SK-N-SH (cell line): ENCODE data around the gene KCNC3. TPM values are rescaled to one million over a fixed set of nuclear protein-coding genes. Genes with fewer than 3 reads are reported as not detected.

Experiments used
- CTCF ChIA-PET: fragments of 300-600, 350-600 bp; formaldehyde crosslinking; extraction: SDS; loops from one replicate; lab custom pipeline; 2021; lab: Yijun Ruan, JAX
- POLR2A ChIA-PET: fragments of 350-600 bp; sonication (Branson Sonifier 250); formaldehyde crosslinking; extraction: SDS; loops from one replicate; lab custom pipeline; 2020; ENCODE audit warnings: antibody characterized with exemption, inconsistent platforms; lab: Yijun Ruan, JAX
- DNase-seq: peaks from one replicate; pipeline ENCODE4 v3.0.0; 2012
- H2AFZ ChIP-seq: fragments of 200-600 bp; sonication (generic); 2 replicates; pipeline ENCODE4 v1.8.1; 2016; ENCODE audit warnings: antibody characterized with exemption, mild to moderate bottlenecking, low read depth
- H3F3A ChIP-seq: fragments of 200-600 bp; sonication (generic); replicated peaks from 2 replicates; pipeline ENCODE3; 2016; ENCODE audit warnings: antibody characterized with exemption, mild to moderate bottlenecking; ENCODE audit not compliant: insufficient read depth
- H3K27ac ChIP-seq, 2 experiments: fragments of 200-500 bp in 1 of 2; fragments of 200-600 bp in 1 of 2; sonication (Bioruptor generic) in 1 of 2; sonication (generic), shearing (Covaris generic) in 1 of 2; 2 replicates each; pipeline versions ENCODE4 v1.5.1 to v1.6.1; 2014 to 2016; ENCODE audit warnings: low read depth in 2 of 2, inconsistent platforms in 1 of 2, low read length in 1 of 2, mild to moderate bottlenecking in 1 of 2, mixed read lengths in 1 of 2
- H3K27me3 ChIP-seq: fragments of 200-600 bp; sonication (generic), shearing (Covaris generic); 2 replicates; pipeline ENCODE4 v1.6.1; 2016; ENCODE audit warnings: mixed run types; ENCODE audit not compliant: insufficient read depth
- H3K36me3 ChIP-seq, 2 experiments: fragments of 200-500 bp in 1 of 2; fragments of 200-600 bp in 1 of 2; sonication (Bioruptor generic) in 1 of 2; sonication (generic) in 1 of 2; replicated peaks in 1 of 2; 2 replicates each; pipeline versions ENCODE3 to v1.5.1; 2014 to 2016; ENCODE audit warnings: low read length in 1 of 2, mild to moderate bottlenecking in 1 of 2; ENCODE audit not compliant: insufficient read depth in 2 of 2, control insufficient read depth in 1 of 2
- H3K4me1 ChIP-seq, 2 experiments: fragments of 200-500 bp in 1 of 2; fragments of 200-600 bp in 1 of 2; sonication (Bioruptor generic) in 1 of 2; sonication (generic), shearing (Covaris generic) in 1 of 2; 2 replicates each; pipeline versions ENCODE4 v1.5.1 to v1.6.1; 2014 to 2016; ENCODE audit warnings: low read depth in 1 of 2, low read length in 1 of 2, mixed run types in 1 of 2; ENCODE audit not compliant: insufficient read depth in 2 of 2, control insufficient read depth in 1 of 2
- H3K4me2 ChIP-seq: fragments of 200-600 bp; sonication (generic), shearing (Covaris generic); 2 replicates; pipeline ENCODE4 v1.6.1; 2017; ENCODE audit warnings: mixed run types
- H3K4me3 ChIP-seq, 2 experiments: fragments of 200-500 bp in 1 of 2; fragments of 200-600 bp in 1 of 2; sonication (Bioruptor generic) in 1 of 2; sonication (generic), shearing (Covaris generic) in 1 of 2; 2 replicates each; pipeline versions ENCODE4 v1.5.1 to v1.8.1; 2014 to 2016; ENCODE audit warnings: low read depth in 2 of 2, inconsistent platforms in 1 of 2, low read length in 1 of 2, mild to moderate bottlenecking in 1 of 2, mixed read lengths in 1 of 2, moderate library complexity in 1 of 2
- H3K79me2 ChIP-seq: fragments of 200-600 bp; sonication (generic); 2 replicates; pipeline ENCODE4 v1.8.1; 2017; ENCODE audit warnings: mild to moderate bottlenecking; ENCODE audit not compliant: insufficient read depth
- H3K9ac ChIP-seq: fragments of 200-600 bp; sonication (generic); 2 replicates; pipeline ENCODE4 v1.6.1; 2017; ENCODE audit warnings: mixed run types
- H3K9me2 ChIP-seq: fragments of 200-600 bp; sonication (generic); 2 replicates; pipeline ENCODE4 v1.6.1; 2017; ENCODE audit warnings: mixed run types
- H3K9me3 ChIP-seq: fragments of 200-600 bp; sonication (generic); 2 replicates; pipeline ENCODE4 v1.6.1; 2017; ENCODE audit warnings: mixed run types, mild to moderate bottlenecking, moderate library complexity
- H4K20me1 ChIP-seq: fragments of 200-600 bp; sonication (generic); 2 replicates; pipeline ENCODE4 v1.6.1; 2017; ENCODE audit warnings: mild to moderate bottlenecking, mixed run types; ENCODE audit not compliant: insufficient read depth
- ELF1 ChIP-seq: IDR thresholded peaks from 2 replicates; pipeline ENCODE4 v1.4.0; 2012
- EP300 ChIP-seq, 2 experiments: IDR thresholded peaks; 2 replicates each; pipeline versions ENCODE4 v1.4.0 to v1.6.1; 2012; ENCODE audit warnings: borderline replicate concordance in 1 of 2, low read depth in 1 of 2, low read length in 1 of 2
- EZH2phosphoT487 ChIP-seq: fragments of 200-600 bp; sonication (generic); IDR thresholded peaks from 2 replicates; pipeline ENCODE4 v1.6.1; 2017; ENCODE audit warnings: low read depth, mixed run types, mild to moderate bottlenecking, antibody characterized with exemption, moderate library complexity, borderline replicate concordance
- FOSL2 ChIP-seq: IDR thresholded peaks from 2 replicates; pipeline ENCODE4 v1.4.0; 2012; ENCODE audit warnings: low read depth, mild to moderate bottlenecking, moderate library complexity, borderline replicate concordance
- FOXM1 ChIP-seq: IDR thresholded peaks from 2 replicates; pipeline ENCODE4 v1.4.0; 2012; ENCODE audit warnings: low read depth, mild to moderate bottlenecking
- GABPA ChIP-seq: IDR thresholded peaks from 2 replicates; pipeline ENCODE4 v1.4.0; 2012; ENCODE audit warnings: low read depth, mild to moderate bottlenecking
- GATA2 ChIP-seq: sonication (generic); formaldehyde crosslinking; IDR thresholded peaks from 2 replicates; pipeline ENCODE4 v1.5.0; 2020; ENCODE audit warnings: mild to moderate bottlenecking, missing genetic modification reagents
- MAX ChIP-seq: IDR thresholded peaks from 2 replicates; pipeline ENCODE4 v1.4.0; 2012; ENCODE audit warnings: low read depth
- MXI1 ChIP-seq: IDR thresholded peaks from 2 replicates; pipeline ENCODE4 v1.6.1; 2012; ENCODE audit warnings: mild to moderate bottlenecking, low read depth, low read length, improper control_type of control experiment
- NFIC ChIP-seq: IDR thresholded peaks from 2 replicates; pipeline ENCODE4 v1.4.0; 2012; ENCODE audit warnings: borderline replicate concordance
- PBX3 ChIP-seq: IDR thresholded peaks from 2 replicates; pipeline ENCODE4; 2012
- POLR2AphosphoS5 ChIP-seq: IDR thresholded peaks from 2 replicates; pipeline ENCODE4 v1.6.1; 2012; ENCODE audit warnings: low read depth, low read length
- RAD21 ChIP-seq: IDR thresholded peaks from 2 replicates; pipeline ENCODE4 v1.6.1; 2012; ENCODE audit warnings: mild to moderate bottlenecking, low read length
- REST ChIP-seq: IDR thresholded peaks from 2 replicates; pipeline ENCODE4 v1.6.1; 2012; ENCODE audit warnings: mild to moderate bottlenecking, low read depth, low read length, moderate library complexity
- RFX5 ChIP-seq: IDR thresholded peaks from 2 replicates; pipeline ENCODE4 v1.6.1; 2012; ENCODE audit warnings: mild to moderate bottlenecking, improper control_type of control experiment, low read length
- SIN3A ChIP-seq: IDR thresholded peaks from 2 replicates; pipeline ENCODE4 v1.6.1; 2012; ENCODE audit warnings: low read depth, mild to moderate bottlenecking, low read length, moderate library complexity, borderline replicate concordance
- TAF1 ChIP-seq: IDR thresholded peaks from 2 replicates; pipeline ENCODE4 v1.6.1; 2012; ENCODE audit warnings: low read depth, mild to moderate bottlenecking, low read length, moderate library complexity, borderline replicate concordance
- YY1 ChIP-seq: IDR thresholded peaks from 2 replicates; pipeline ENCODE4 v1.4.0; 2012; ENCODE audit warnings: low read depth, mild to moderate bottlenecking
- ZBTB33 ChIP-seq: IDR thresholded peaks from 2 replicates; pipeline ENCODE4 v1.4.0; 2012; ENCODE audit warnings: low read depth, borderline replicate concordance
- WGBS: methylation state at CpG from one replicate; pipeline ENCODE4 v1.1.6; 2017; ENCODE audit warnings: low lambda C conversion rate; 5-methylcytosine and 5-hydroxymethylcytosine counted together
- polyA plus RNA-seq, 3 experiments: library from polyadenylated mRNA; depleted of rRNA; stranded (reverse); fragments of >200 nt; gene quantifications; 2 replicates each; pipeline ENCODE4 v1.2.3, GENCODE V29; 2012

Gene KCNC3
- polyA plus RNA-seq, 1 of the 3 experiments (the other 2 are of a cell fraction) = 0.30 TPM

- DNase-seq = no peak
- CTCF ChIA-PET = no interaction called here
- no peak for TF ChIP-seq FOSL2
- no peak for TF ChIP-seq RFX5
- TF ChIP-seq EZH2phosphoT487 = no peak
- TF ChIP-seq FOXM1 = no peak
- no peak for TF ChIP-seq MXI1
- no peak for TF ChIP-seq SIN3A
- TF ChIP-seq PBX3 = no peak
- no peak for TF ChIP-seq GATA2
- TF ChIP-seq, all 33 proteins: peak for 0
- POLR2A ChIA-PET = no interaction called here
- Histone ChIP-seq H3K9me2 (no peaks in the 10 kb centered on the region), H2AFZ (no peak overlapping the region), H3K9ac (no peak overlapping the region), H3F3A (no peaks in the 10 kb centered on the region), H3K4me3 (no peak overlapping the region), H3K9me3 (peaks cover 3% of the 10 kb centered on the region; the same call in 1 of the 2 replicates), H3K27me3 (peaks cover 42% of the 10 kb centered on the region), H3K36me3 (no peaks in the 10 kb centered on the region), H3K4me2 (no peak overlapping the region), H3K79me2 (no peaks in the 10 kb centered on the region), H3K4me1 (no peaks in the 10 kb centered on the region), H4K20me1 (no peaks in the 10 kb centered on the region), H3K27ac (no peak overlapping the region)
- 16% methylated on average over 15 of the region's 18 CpGs for whole genome bisulfite sequencing
These were observed 42.7 kb downstream of the KCNC3 start for GRCh38 chr19:50286443-50286842.

- Histone ChIP-seq H3F3A (no peaks in the 10 kb centered on the region), H3K27ac (no peak overlapping the region), H2AFZ (no peak overlapping the region), H3K79me2 (no peaks in the 10 kb centered on the region), H3K4me2 (no peak overlapping the region), H3K4me3 (no peak overlapping the region), H3K9me3 (peaks cover 3% of the 10 kb centered on the region; the same call in 1 of the 2 replicates), H3K4me1 (no peaks in the 10 kb centered on the region), H4K20me1 (no peaks in the 10 kb centered on the region), H3K9me2 (no peaks in the 10 kb centered on the region), H3K36me3 (no peaks in the 10 kb centered on the region), H3K9ac (no peak overlapping the region), H3K27me3 (peaks cover 42% of the 10 kb centered on the region)
- CTCF ChIA-PET = no interaction called here
- no peak for DNase-seq
- WGBS = 11% methylated on average over 2 of the region's 2 CpGs
- POLR2A ChIA-PET = no interaction called here
- TF ChIP-seq FOSL2 (no peak), MAX (no peak), SIN3A (no peak), RFX5 (no peak), NFIC (no peak), POLR2AphosphoS5 (no peak), ELF1 (no peak), EP300 (IDR thresholded peaks at IDR 0.05; ENCODE audit: borderline replicate concordance in 1 of 2, low read depth in 1 of 2, low read length in 1 of 2) (no peak), RAD21 (no peak), GABPA (no peak), REST (no peak), PBX3 (no peak), TAF1 (no peak), YY1 (no peak), ZBTB33 (no peak)
These were observed 43.3 kb downstream of the KCNC3 start for GRCh38 chr19:50285833-50286232.
